ENCODE results near the gene SEMA3G. TPM values are rescaled to one million over a fixed set of nuclear protein-coding genes. Genes with fewer than 3 reads are reported as not detected.

Gene SEMA3G
- total and polyA plus RNA-seq, 2 donors (not counting 1 experiment from before 2014, with no cell fraction given): 0.02 to 0.17 TPM

GRCh38 chr3:52454938-52455282 lies 10.0 kb upstream of the SEMA3G start:
- H3K4me2 ChIP-seq (ENCODE audit: extremely low read depth, insufficient read depth, low read length): peak overlapping the region; percentile 90
- TF ChIP-seq CTCF (conservative IDR thresholded peaks at IDR 0.05 in 1 of 2, IDR thresholded peaks at IDR 0.05 in 1 of 2; ENCODE audit: low read depth in 1 of 2, low read length in 2 of 2) (no peak), EZH2 (IDR thresholded peaks at IDR 0.05; ENCODE audit: low read length, missing control alignments) (no peak)
- H3K36me3 ChIP-seq (ENCODE audit: control insufficient read depth, insufficient read depth, low read length): peaks cover 9% of the 10 kb centered on the region
- H2AFZ ChIP-seq (ENCODE audit: low read length): peak overlapping the region; percentile 87
- H3K79me2 ChIP-seq (ENCODE audit: control insufficient read depth, insufficient read depth, low read length): peaks cover 22% of the 10 kb centered on the region
- no peak for DNase-seq (ENCODE audit: low read depth in 2 of 2)
- H3K4me1 ChIP-seq (ENCODE audit: control insufficient read depth, extremely low read depth, insufficient read depth, low read length): peaks cover 7% of the 10 kb centered on the region
- H3K4me3 ChIP-seq (replicated peaks in 1 of 4; ENCODE audit: control extremely low read depth in 1 of 4, insufficient read depth in 1 of 4, low read depth in 3 of 4, low read length in 4 of 4): peak overlapping the region; percentile 52 to 89 (median 68)
- no peaks in the 10 kb centered on the region for H3K27me3 ChIP-seq (ENCODE audit: control insufficient read depth, insufficient read depth, low read length)
- no peaks in the 10 kb centered on the region for H3K9me3 ChIP-seq (ENCODE audit: control insufficient read depth, insufficient read depth, low read depth, low read length)
- H3K27ac ChIP-seq (ENCODE audit: insufficient read depth, low read length): peak overlapping the region; percentile 71
- no peaks in the 10 kb centered on the region for H4K20me1 ChIP-seq (ENCODE audit: control insufficient read depth, extremely low read depth, insufficient read depth, low read length)
- H3K9ac ChIP-seq (ENCODE audit: insufficient read depth, low read length): peak overlapping the region; percentile 62

GRCh38 chr3:52454250-52454937 lies 9.5 kb upstream of the SEMA3G start:
- H3K4me1 ChIP-seq (ENCODE audit: control insufficient read depth, extremely low read depth, insufficient read depth, low read length): peaks cover 7% of the 10 kb centered on the region
- H3K36me3 ChIP-seq (ENCODE audit: control insufficient read depth, insufficient read depth, low read length): peaks cover 9% of the 10 kb centered on the region
- no peaks in the 10 kb centered on the region for H3K9me3 ChIP-seq (ENCODE audit: control insufficient read depth, insufficient read depth, low read depth, low read length)
- peak overlapping the region; percentile 87 for H2AFZ ChIP-seq (ENCODE audit: low read length)
- no peak for DNase-seq (ENCODE audit: low read depth in 2 of 2)
- no peak overlapping the region for H3K27ac ChIP-seq (ENCODE audit: insufficient read depth, low read length)
- H3K9ac ChIP-seq (ENCODE audit: insufficient read depth, low read length): no peak overlapping the region
- no peaks in the 10 kb centered on the region for H4K20me1 ChIP-seq (ENCODE audit: control insufficient read depth, extremely low read depth, insufficient read depth, low read length)
- H3K4me3 ChIP-seq (replicated peaks in 1 of 4; ENCODE audit: control extremely low read depth in 1 of 4, insufficient read depth in 1 of 4, low read depth in 3 of 4, low read length in 4 of 4): peak overlapping the region in 2 of 4 experiments; percentile 67 to 89
- peaks cover 22% of the 10 kb centered on the region for H3K79me2 ChIP-seq (ENCODE audit: control insufficient read depth, insufficient read depth, low read length)
- no peak overlapping the region for H3K4me2 ChIP-seq (ENCODE audit: extremely low read depth, insufficient read depth, low read length)
- TF ChIP-seq EZH2 (IDR thresholded peaks at IDR 0.05; ENCODE audit: low read length, missing control alignments) (no peak), CTCF (conservative IDR thresholded peaks at IDR 0.05 in 1 of 2, IDR thresholded peaks at IDR 0.05 in 1 of 2; ENCODE audit: low read depth in 1 of 2, low read length in 2 of 2) (no peak)
- H3K27me3 ChIP-seq (ENCODE audit: control insufficient read depth, insufficient read depth, low read length): no peaks in the 10 kb centered on the region

- H3K4me1 ChIP-seq (ENCODE audit: control insufficient read depth, extremely low read depth, insufficient read depth, low read length): peaks cover 7% of the 10 kb centered on the region
- H4K20me1 ChIP-seq (ENCODE audit: control insufficient read depth, extremely low read depth, insufficient read depth, low read length): no peaks in the 10 kb centered on the region
- no peak within 1 kb of the TSS for H3K27ac ChIP-seq (ENCODE audit: insufficient read depth, low read length)
- H2AFZ ChIP-seq (ENCODE audit: low read length): peak within 1 kb of the TSS; percentile 87
- H3K9me3 ChIP-seq (ENCODE audit: control insufficient read depth, insufficient read depth, low read depth, low read length): no peaks in the 10 kb centered on the region
- peaks cover 22% of the 10 kb centered on the region for H3K79me2 ChIP-seq (ENCODE audit: control insufficient read depth, insufficient read depth, low read length)
- H3K27me3 ChIP-seq (ENCODE audit: control insufficient read depth, insufficient read depth, low read length): no peaks in the 10 kb centered on the region
- no peak within 1 kb of the TSS for H3K9ac ChIP-seq (ENCODE audit: insufficient read depth, low read length)
- peak within 1 kb of the TSS in 2 of 4 experiments; percentile 67 to 89 for H3K4me3 ChIP-seq (replicated peaks in 1 of 4; ENCODE audit: control extremely low read depth in 1 of 4, insufficient read depth in 1 of 4, low read depth in 3 of 4, low read length in 4 of 4)
- DNase-seq (ENCODE audit: low read depth in 2 of 2): no peak
- no peak for TF ChIP-seq EZH2 (IDR thresholded peaks at IDR 0.05; ENCODE audit: low read length, missing control alignments)
- H3K4me2 ChIP-seq (ENCODE audit: extremely low read depth, insufficient read depth, low read length): no peak within 1 kb of the TSS
- H3K36me3 ChIP-seq (ENCODE audit: control insufficient read depth, insufficient read depth, low read length): peaks cover 3% of the 10 kb centered on the region
These were observed 8.8 kb upstream of the SEMA3G start, which contains the start of gene TNNC1 for GRCh38 chr3:52453496-52454249. TSS of gene TNNC1 (minus strand) at chr3:52454041. CDS start at chr3:52454015, 26 bp downstream.
